IMR-90 (cell line): Measurements from ENCODE around the gene TBC1D30. TPM values are rescaled to one million over a fixed set of nuclear protein-coding genes. Genes with fewer than 3 reads are reported as not detected.

Experiments
- ATAC-seq: fragments of 200-7000 bp; cut with Tn5 transposase; 2 replicates; pipeline ENCODE4 v1.9.1; 2020; ENCODE audit warnings: low read depth, mild to moderate bottlenecking, moderate library complexity
- BruUV-seq: library from RNA; stranded (reverse); fragments of 400-500 nt; replicated peaks from 2 replicates; lab custom pipeline; 2021; lab: Mats Ljungman, UMichigan
- CTCF ChIA-PET: fragments of 300-600 bp; formaldehyde crosslinking; extraction: SDS; loops from one replicate; lab custom pipeline; 2021; ENCODE audit warnings: antibody characterized with exemption; lab: Yijun Ruan, JAX
- POLR2A ChIA-PET: fragments of 300-600 bp; sonication (Branson Sonifier 250); formaldehyde crosslinking; loops from one replicate; lab custom pipeline; 2022; ENCODE audit warnings: antibody characterized with exemption; ENCODE audit not compliant: unreplicated experiment; lab: Charles Lee
- DNase-seq: peaks from one replicate; pipeline ENCODE4 v3.0.0; 2013
- H2AFZ ChIP-seq: replicated peaks from 2 replicates; pipeline ENCODE3; 2013; ENCODE audit warnings: low read length, mild to moderate bottlenecking; ENCODE audit not compliant: poor library complexity
- H2AK5ac ChIP-seq: 2 replicates; pipeline ENCODE4 v1.6.1; 2013; ENCODE audit warnings: low read depth, low read length, inconsistent platforms
- H2AK9ac ChIP-seq: replicated peaks from 2 replicates; pipeline ENCODE3; 2013; ENCODE audit warnings: mild to moderate bottlenecking, low read depth, low read length, moderate library complexity; ENCODE audit not compliant: poor library complexity
- H2BK120ac ChIP-seq: 2 replicates; pipeline ENCODE4 v1.6.1; 2013; ENCODE audit warnings: low read depth, low read length, inconsistent platforms
- H2BK15ac ChIP-seq: 3 replicates; pipeline ENCODE4 v1.6.1; 2013; ENCODE audit warnings: low read depth, low read length, inconsistent platforms
- H2BK20ac ChIP-seq: 2 replicates; pipeline ENCODE4 v1.6.1; 2013; ENCODE audit warnings: low read depth, mild to moderate bottlenecking, inconsistent platforms, low read length, moderate library complexity
- H2BK5ac ChIP-seq: 2 replicates; pipeline ENCODE4 v1.6.1; 2013; ENCODE audit warnings: mild to moderate bottlenecking, low read depth, low read length, inconsistent platforms; ENCODE audit not compliant: poor library complexity, severe bottlenecking
- H3K14ac ChIP-seq: replicated peaks from 2 replicates; pipeline ENCODE4 v1.6.1; 2013; ENCODE audit warnings: low read depth, low read length, inconsistent platforms
- H3K18ac ChIP-seq: 2 replicates; pipeline ENCODE4 v1.6.1; 2013; ENCODE audit warnings: low read depth, low read length, control low read depth
- H3K23ac ChIP-seq: 2 replicates; pipeline ENCODE4 v1.6.1; 2013; ENCODE audit warnings: low read depth, low read length, inconsistent platforms
- H3K27ac ChIP-seq: 2 replicates; pipeline ENCODE4 v1.5.1; 2013; ENCODE audit warnings: mild to moderate bottlenecking, control low read depth, low read length; ENCODE audit not compliant: insufficient read depth
- H3K27me3 ChIP-seq: 2 replicates; pipeline ENCODE4 v1.6.1; 2013; ENCODE audit warnings: low read length; ENCODE audit not compliant: control insufficient read depth, insufficient read depth
- H3K36me3 ChIP-seq: 2 replicates; pipeline ENCODE4 v1.6.1; 2013; ENCODE audit warnings: low read length, mixed read lengths; ENCODE audit not compliant: control insufficient read depth, insufficient read depth
- H3K4ac ChIP-seq: 2 replicates; pipeline ENCODE4 v1.6.1; 2013; ENCODE audit warnings: low read depth, low read length, inconsistent platforms
- H3K4me1 ChIP-seq: 2 replicates; pipeline ENCODE4 v1.6.1; 2013; ENCODE audit warnings: low read length, mixed read lengths; ENCODE audit not compliant: control insufficient read depth, insufficient read depth
- H3K4me2 ChIP-seq: 2 replicates; pipeline ENCODE4 v1.6.1; 2013; ENCODE audit warnings: low read depth, mild to moderate bottlenecking, control low read depth, low read length, moderate library complexity
- H3K4me3 ChIP-seq: 2 replicates; pipeline ENCODE4 v1.5.1; 2013; ENCODE audit warnings: low read depth, mild to moderate bottlenecking, control low read depth, low read length, moderate library complexity; ENCODE audit not compliant: insufficient read depth
- H3K56ac ChIP-seq: 2 replicates; pipeline ENCODE4 v1.6.1; 2013; ENCODE audit warnings: low read length, inconsistent platforms; ENCODE audit not compliant: insufficient read depth; ENCODE audit errors: extremely low read depth
- H3K79me1 ChIP-seq, 2 experiments: 2 replicates each; pipeline ENCODE4 v1.6.1; 2013; ENCODE audit warnings: low read length in 2 of 2, inconsistent platforms in 1 of 2, low read depth in 1 of 2
- H3K9ac ChIP-seq: 2 replicates; pipeline ENCODE4 v1.6.1; 2013; ENCODE audit warnings: low read depth, low read length, control low read depth
- H3K9me1 ChIP-seq: 2 replicates; pipeline ENCODE4 v1.6.1; 2013; ENCODE audit warnings: low read length, inconsistent platforms; ENCODE audit not compliant: insufficient read depth
- H3K9me3 ChIP-seq: 2 replicates; pipeline ENCODE4 v1.6.1; 2013; ENCODE audit warnings: low read length; ENCODE audit not compliant: control insufficient read depth, insufficient read depth
- H4K20me1 ChIP-seq: 2 replicates; pipeline ENCODE4 v1.6.1; 2013; ENCODE audit warnings: low read length, inconsistent platforms; ENCODE audit not compliant: insufficient read depth
- H4K5ac ChIP-seq: 2 replicates; pipeline ENCODE4 v1.6.1; 2013; ENCODE audit warnings: mild to moderate bottlenecking, low read depth, low read length, control low read depth
- H4K8ac ChIP-seq, 2 experiments: 2 replicates each; pipeline ENCODE4 v1.6.1; 2013; ENCODE audit warnings: low read depth in 2 of 2, low read length in 2 of 2, control low read depth in 1 of 2, inconsistent platforms in 1 of 2
- H4K91ac ChIP-seq: 2 replicates; pipeline ENCODE4 v1.6.1; 2013; ENCODE audit warnings: low read depth, low read length, inconsistent platforms; ENCODE audit not compliant: insufficient read depth
- CEBPB ChIP-seq: IDR thresholded peaks from 2 replicates; pipeline ENCODE4 v1.6.1; 2012; ENCODE audit warnings: low read depth, low read length, improper control_type of control experiment
- ELK1 ChIP-seq: fragments of 150-350 bp; IDR thresholded peaks from 2 replicates; pipeline ENCODE4 v1.6.1; 2016; ENCODE audit warnings: low read depth, mild to moderate bottlenecking, low read length, moderate library complexity, borderline replicate concordance
- FOS ChIP-seq: fragments of 150-350 bp; IDR thresholded peaks from 2 replicates; pipeline ENCODE4 v1.6.1; 2016; ENCODE audit warnings: low read depth, low read length
- RFX5 ChIP-seq: IDR thresholded peaks from 2 replicates; pipeline ENCODE4 v1.8.0; 2012; ENCODE audit warnings: low read depth, mild to moderate bottlenecking, low read length, moderate library complexity
- USF2 ChIP-seq: fragments of 150-350 bp; IDR thresholded peaks from 2 replicates; pipeline ENCODE4 v1.6.1; 2017; ENCODE audit warnings: mild to moderate bottlenecking, antibody characterized with exemption, low read length, low read depth
- WGBS, 2 experiments: methylation state at CpG; one replicate each; pipeline versions ENCODE4 v1.1.5 to v1.1.7; 2013; ENCODE audit warnings: missing lambda C conversion rate in 2 of 2; ENCODE audit not compliant: insufficient read length in 1 of 2; ENCODE audit errors: extremely low coverage in 2 of 2; 5-methylcytosine and 5-hydroxymethylcytosine counted together
- dilution Hi-C: fragments of 300-500 bp; cut with HindIII; formaldehyde crosslinking; loops from one replicate; pipeline ENCODE4 v1.14.3; 2018; ENCODE audit warnings: low sequenced_read_pairs; ENCODE audit not compliant: unreplicated experiment
- in situ Hi-C: fragments of 300-500 bp; cut with MboI; formaldehyde crosslinking; loops from 3 replicates; pipeline ENCODE4 v1.14.3; 2019; ENCODE audit warnings: low sequenced_read_pairs, inconsistent platforms, mixed read lengths
- intact Hi-C: fragments of 100-400 bp; cut with micrococcal nuclease; formaldehyde crosslinking; loops from 2 replicates; pipeline ENCODE4 v1.10.0; 2022
- polyA plus RNA-seq, 3 experiments: library from polyadenylated mRNA; depleted of rRNA; stranded (reverse); fragments of >200 nt; gene quantifications; 2 replicates each; pipeline ENCODE4 v1.2.3, GENCODE V29; 2012; ENCODE audit warnings: low replicate concordance in 1 of 3
- total RNA-seq: library from RNA; depleted of rRNA; stranded (reverse); fragments of >200 nt; gene quantifications from 2 replicates; pipeline ENCODE4 v1.2.3, GENCODE V29; 2012

The TBC1D30 gene
- total and polyA plus RNA-seq, 2 of the 4 experiments (the other 2 are of a cell fraction), result 0.18 to 0.24 TPM

DNA sequence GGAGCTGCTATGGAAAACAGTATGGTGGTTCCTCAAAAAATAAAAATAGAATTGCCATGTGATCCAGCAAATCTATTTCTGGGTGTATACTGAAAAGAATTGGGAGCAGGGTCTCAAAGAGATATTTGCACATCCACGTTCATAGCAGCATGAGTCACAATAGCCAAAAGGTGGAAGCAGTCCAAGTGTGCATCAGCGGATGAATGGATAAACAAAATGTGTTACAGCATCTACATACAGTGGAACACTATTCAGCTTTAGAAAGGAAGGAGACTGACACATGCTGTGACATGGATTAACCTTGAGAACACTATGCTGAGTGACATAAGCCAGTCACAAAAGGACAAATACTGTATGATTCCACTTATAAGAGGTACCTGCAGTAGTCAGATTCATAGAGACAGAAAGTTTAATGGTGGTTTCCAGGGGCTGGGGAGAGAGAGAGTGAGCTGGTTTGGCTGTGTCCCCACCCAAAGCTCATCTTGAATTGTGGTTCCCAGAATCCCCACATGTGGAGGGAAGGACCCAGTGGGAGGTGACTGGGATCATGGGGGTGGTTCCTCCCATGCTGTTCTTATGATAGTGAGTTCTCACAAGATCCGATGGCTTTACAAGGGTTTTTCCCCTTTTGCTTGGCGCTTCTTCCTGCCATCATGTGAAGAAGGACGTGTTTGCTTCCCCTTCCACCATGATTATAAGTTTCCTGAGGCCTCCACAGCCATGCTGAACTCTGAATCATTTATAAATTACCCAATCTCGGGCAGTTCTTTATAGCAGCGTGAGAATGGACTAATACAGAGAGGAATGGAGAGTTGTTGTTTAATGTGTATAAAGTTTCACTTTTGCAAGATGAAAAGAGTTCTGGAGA is 17.6 kb upstream of the TBC1D30 start:
- H3K9me1 ChIP-seq, result no peaks in the 10 kb centered on the region
- in situ Hi-C loops, result no loop called here
- H3K56ac ChIP-seq, result no peak overlapping the region
- 77% methylated on average over 2 of the region's 7 CpGs; no CpG with 5 or more reads in 1 of the 2 experiments for WGBS, 2 experiments
- H2BK20ac ChIP-seq, result no peak overlapping the region
- intact Hi-C loops, result loop anchor here (10.0 kb wide), 1 partner anchor 1298 kb away; no protein-coding TSS in a partner anchor
- ATAC-seq (peak; percentile 68), DNase-seq (peak; percentile 82)
- no peak overlapping the region for H2BK15ac ChIP-seq
- no peak overlapping the region for H4K8ac ChIP-seq
- no peak overlapping the region for H3K18ac ChIP-seq
- H3K4me1 ChIP-seq, result no peaks in the 10 kb centered on the region; the same call in 1 of the 2 replicates
- no peak overlapping the region for H2AK5ac ChIP-seq
- no peak overlapping the region for H3K23ac ChIP-seq
- H3K14ac ChIP-seq, result no peak overlapping the region
- no peak overlapping the region for H3K4ac ChIP-seq
- no peak overlapping the region for H2BK5ac ChIP-seq
- ChIA-PET POLR2A (no interaction called here), CTCF (interaction anchor here (0.5 to 2.5 kb wide), 5 partner anchors 11 to 1039 kb away, joined by 3 to 6 read pairs (median 3); no protein-coding TSS in a partner anchor)
- H3K9ac ChIP-seq, result no peak overlapping the region
- H3K36me3 ChIP-seq, result no peaks in the 10 kb centered on the region
- dilution Hi-C loops, result no loop called here
- H3K79me1 ChIP-seq, result no peaks in the 10 kb centered on the region
- no peak overlapping the region for H3K4me2 ChIP-seq
- H3K9me3 ChIP-seq, result no peaks in the 10 kb centered on the region
- no peaks in the 10 kb centered on the region for H4K20me1 ChIP-seq
- peaks cover 7% of the 10 kb centered on the region for H3K27me3 ChIP-seq
- TF ChIP-seq USF2 (no peak), ELK1 (no peak), RFX5 (no peak), CEBPB (peak; percentile 23; the same call in 1 of the 2 replicates), FOS (peak; percentile 14; the same call in 1 of the 2 replicates)
- no peak overlapping the region for H2AFZ ChIP-seq
- no peak overlapping the region for H4K5ac ChIP-seq
- BruUV-seq, result no TSS peak
- H3K27ac ChIP-seq, result no peak overlapping the region
- H2AK9ac ChIP-seq, result no peak overlapping the region
- H2BK120ac ChIP-seq, result no peak overlapping the region
- H4K91ac ChIP-seq, result no peak overlapping the region
- H3K4me3 ChIP-seq, result no peak overlapping the region
